ENCODE results near the gene WNK1.
"Not testable (repeated sequence)": the region's sequence is repeated elsewhere in the genome, so short reads cannot be mapped to it uniquely, and the experiment has no call there.

WNK1 gene

DNA sequence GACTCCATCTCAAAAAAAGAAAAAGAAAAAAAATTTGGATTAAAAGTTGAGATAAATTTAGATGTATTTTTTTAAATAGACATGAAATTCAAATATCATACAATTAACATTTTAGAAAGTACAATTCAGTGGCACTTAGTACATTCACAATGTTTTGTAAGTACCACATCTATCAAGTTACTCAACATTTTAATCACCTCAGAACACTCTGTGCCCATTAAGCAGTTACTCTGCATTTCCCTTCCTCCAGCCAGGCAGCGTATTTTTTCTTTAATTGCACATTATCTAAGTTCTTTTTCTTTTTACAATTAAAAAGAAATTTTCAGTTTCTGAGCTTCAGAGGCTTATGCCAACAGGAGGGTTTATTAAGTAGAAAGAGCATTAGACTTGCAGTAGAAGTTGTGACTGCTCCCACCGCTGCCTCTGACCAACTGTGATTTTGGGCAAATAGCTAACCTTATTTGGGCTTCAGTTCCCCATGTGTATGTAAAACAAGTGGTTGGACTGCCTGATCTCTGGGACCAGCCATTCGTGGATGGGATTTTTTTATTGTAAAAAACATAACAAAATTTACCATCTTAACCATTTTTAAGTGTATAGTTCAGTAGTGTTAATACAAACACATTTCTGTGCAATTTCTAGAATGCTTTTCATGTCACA, 65.7 kb downstream of the WNK1 start:
- no peak for DNase-seq (ENCODE audit: low spot score)

DNA sequence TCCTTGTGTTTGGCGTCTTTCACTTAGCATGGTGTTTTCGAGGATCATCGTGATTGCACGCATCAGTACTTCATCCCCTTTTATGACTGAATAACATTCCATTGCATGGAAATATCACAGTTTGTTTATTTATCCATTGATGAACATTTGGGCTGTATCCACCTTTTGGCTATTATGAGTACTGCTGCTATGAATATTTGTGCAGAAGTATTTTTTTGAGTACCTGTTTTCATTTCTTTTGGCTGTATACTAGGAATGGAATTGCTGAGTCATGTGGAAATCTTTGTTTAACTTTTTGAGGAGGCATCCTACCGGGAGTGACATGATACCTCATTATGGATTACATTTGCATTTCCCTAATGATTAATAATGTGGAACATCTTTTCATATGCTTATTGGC, 66.4 kb downstream of the WNK1 start:
- DNase-seq (ENCODE audit: low spot score): no peak

DNA sequence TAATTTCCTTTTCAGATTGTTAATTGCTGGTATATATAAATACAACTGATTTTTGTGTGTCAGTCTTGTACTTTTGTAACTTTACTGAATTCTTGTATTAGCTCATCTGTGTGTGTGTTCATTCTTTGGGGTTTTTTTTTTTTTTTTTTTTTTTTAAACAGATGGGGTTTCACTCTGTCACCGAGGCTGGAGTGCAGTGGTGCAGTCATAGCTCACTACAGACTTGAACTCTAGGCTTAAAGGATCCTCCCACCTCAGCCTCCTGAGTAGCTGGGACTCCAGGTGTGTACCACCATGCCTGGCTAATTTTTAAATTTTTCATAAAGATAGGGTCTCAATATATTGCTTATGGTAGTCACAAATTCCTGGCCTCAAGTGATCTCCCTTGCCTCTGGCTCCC, 68.0 kb downstream of the WNK1 start:
- DNase-seq (ENCODE audit: low spot score): no peak

DNA sequence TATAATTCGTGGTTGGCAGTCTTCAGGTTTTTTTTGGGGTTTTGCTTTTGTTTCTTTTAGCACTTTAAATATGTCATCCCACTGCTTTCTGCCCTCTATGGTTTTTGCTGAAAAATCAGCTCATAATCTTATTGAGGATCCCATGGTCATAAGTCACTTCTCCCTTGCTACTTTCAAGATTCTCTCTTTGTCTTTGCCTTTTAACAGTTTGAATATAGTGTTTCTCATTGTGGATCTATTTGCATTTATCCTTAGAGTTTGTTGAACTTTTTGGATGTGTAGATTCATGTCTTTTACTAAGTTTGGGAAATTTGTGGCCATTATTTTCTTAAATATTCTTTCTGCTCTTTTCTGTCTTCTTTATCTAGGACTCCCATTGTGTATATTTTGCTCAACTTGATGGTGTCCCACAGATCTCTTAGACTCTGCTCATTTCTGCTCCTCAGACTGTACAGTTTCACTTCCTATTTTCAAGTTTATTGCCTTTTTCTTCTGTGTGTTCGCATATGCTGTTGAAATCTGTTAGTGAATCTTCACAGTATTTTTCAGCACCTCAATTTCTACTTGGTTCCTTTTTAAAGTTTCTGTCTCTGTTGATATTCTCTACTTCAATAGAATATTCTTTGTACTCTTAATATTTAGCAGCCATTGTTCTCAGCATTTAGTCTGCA, 70.8 kb downstream of the WNK1 start:
- DNase-seq (ENCODE audit: low spot score): no peak

DNA sequence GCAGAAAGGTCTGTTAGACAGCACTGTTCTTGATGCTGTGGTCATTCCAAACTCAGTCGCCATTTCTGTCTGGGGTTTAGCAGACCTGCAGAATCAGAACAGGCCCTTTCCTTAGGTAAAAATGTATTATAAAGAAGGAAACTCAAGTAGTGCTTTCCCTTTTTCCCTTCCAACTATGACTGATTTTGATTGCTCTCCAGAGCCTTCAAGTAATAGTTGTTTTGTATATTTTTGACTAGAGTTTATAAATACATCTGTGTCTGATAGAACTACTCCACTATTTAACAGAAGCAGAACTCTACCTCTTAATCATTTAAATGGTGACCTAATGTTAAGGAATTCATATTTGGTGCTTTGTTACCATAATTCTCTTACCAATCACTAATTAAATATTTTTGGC, 74.0 kb downstream of the WNK1 start:
- no peak for DNase-seq (ENCODE audit: low spot score)

DNA sequence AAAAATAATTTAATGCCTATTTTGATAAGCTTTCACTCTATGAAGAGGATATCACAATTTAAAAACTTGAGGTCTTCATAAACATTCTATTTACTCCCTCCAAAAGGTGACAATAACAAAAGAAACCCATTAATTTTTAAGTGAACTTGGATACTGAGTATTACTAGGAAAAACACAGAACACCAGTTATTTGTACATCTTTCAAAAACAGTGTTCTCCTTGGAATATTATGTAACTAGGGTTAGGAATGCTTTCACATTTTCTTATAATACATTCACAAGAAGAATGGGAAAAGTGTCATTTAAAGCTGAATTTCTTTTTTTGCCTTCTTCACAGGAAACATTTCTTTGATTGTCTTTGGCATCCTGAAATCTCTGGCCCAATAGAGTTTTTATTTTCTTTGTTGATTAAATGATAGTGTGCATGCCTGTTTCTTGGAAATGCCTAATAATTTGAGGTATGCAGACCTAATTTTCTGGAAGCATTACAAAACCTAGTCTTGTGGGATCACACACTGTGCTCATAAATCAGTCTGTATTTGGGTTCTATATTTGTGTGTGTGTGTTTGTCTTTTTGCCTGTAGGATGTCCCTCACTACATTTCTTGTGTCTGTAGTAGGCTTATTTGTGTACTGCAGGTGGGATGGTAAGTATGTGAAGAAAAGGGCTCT, 76.5 kb downstream of the WNK1 start:
- DNase-seq (ENCODE audit: low spot score): no peak

DNA sequence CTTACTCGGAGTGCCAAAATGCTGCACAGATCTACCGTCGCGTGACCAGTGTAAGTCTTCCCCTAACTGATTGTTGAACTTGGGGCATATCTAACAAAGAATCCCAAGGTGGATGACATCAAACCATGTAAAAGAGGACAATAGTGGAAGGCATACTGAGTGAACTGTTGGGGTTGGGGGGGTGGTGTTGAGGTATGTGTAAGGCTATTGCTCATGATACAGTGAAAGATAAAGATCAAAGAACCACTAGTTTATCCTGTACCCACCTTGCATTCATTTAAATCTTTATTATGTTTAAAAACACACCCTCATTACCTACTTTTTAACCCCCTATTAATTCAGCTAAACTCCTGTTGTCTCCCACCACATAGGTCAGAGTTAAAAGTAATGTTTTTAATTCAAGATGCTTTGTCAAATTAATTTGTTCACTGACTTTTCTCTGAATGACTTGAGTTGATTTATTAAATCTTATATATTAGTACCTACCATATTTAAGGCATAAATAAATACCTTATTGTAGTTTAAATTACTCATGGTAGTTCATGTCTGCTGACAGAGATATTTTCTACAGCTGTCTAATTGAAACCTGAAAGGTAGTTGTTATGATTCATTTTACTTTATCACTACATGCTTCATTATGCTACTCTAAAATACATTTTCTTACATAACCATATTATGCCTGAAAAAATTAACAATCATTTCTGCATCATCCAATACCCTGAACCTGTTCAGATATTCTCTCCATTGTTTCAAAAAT, 77.9 kb downstream of the WNK1 start:
- DNase-seq (ENCODE audit: low spot score): no peak

DNA sequence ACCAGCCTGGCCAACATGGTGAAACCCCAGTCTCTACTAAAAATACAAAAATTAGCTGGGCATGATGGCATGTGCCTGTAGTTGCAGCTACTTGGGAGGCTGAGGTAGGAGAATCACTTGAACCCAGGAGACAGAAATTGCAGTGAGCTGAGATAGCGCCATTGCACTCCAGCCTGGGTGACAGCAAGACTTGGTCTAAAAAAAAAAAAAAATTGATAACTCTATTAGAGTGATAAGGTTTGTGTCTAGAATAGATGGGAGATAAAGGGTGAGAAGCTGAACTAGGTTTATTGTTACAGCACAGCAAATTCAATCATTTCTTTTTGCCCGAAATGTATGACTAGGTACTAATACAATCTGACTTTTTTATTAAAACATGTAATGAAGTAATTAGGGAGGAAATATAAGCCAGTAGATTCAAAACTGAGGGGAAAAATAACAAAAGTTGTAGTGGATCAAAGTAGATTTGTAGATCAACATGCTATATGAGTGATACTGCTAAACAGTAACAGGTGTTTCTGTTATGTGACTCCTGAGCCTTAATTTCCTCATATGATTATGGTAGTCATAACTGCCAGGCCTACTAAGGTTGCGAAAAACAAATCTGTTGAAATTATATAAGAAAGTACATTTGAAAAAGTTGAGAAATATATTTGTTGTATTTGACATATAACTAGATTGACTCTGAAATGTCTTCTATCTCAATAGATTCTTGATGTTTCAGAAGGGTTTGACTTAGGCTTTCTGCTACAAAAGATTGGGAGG, 83.6 kb downstream of the WNK1 start:
- no peak for DNase-seq (ENCODE audit: low spot score)

DNA sequence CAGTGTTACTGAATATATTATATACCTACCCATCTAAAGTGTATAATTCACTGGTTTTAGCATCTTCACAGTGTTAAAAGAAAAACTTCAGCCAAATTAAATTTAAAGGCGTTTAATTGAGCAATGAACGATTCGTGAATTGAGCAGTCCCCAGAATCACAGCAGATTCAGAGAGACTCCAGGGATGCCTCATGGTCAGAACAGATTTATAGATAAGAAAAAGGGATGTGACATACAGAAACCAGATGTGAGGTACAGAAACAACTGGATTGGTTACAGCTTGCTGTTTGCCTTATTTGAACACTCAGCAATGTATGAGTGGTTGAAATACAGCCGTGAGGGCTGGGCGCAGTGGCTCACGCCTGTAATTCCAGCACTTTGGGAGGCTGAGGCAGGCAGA, 84.6 kb downstream of the WNK1 start:
- DNase-seq (ENCODE audit: low spot score): no peak

DNA sequence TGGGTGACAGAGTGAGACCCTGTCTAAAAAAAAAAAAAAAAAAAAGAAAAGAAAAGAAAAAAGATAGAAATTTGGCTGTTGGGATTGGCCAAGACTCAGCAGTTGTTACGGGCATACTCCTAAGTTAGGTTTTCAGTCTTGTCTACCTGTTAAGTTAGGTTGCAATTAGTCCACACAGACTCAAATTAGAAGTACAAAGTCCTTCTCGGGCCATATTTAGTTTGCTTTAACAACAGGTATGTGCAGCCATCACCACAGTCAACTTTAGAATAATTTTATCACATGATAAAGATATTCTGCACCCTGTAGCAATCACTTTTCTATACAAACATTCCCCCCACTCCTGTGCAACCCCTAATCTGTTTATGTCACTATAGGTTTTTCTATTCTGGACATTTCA, 85.2 kb downstream of the WNK1 start:
- DNase-seq (ENCODE audit: low spot score): no peak

DNA sequence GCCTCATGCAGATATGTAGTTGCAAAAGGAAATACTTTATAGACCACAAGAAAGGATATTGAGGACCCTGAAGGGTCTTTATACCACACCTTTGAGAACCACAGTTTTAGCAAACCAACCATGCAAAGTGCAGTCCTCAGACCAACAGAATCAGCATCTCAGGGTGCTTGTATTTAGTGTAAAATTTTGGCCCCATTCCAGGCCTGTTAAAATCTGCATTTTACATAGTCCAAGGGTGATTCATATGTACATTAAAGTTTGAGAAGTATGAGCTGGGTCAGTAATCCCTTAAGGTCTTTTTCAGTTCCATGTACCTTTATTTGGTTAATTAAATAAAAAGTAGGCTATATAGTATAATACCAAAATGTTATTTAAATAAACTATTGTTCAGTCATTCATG, 91.2 kb downstream of the WNK1 start:
- DNase-seq (ENCODE audit: low spot score): no peak

DNA sequence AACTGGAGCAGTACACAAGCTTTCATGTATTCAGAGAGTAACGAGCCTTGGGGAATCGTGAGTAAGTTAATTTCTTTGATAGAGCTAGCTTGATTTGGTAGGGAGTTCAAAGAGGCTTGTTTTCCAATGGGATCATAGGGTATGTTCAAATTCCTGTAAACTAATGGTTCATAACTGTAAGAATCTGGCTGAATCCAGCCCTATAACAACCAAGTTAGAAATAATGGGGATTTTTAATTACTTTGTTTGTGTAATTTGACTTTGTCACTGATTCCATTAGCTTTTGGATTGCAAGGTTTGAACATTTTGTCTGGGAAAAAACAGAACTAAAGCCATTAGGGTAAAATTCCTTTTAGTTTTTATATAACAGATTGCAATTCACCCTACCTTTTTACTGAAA, 94.0 kb downstream of the WNK1 start:
- no peak for DNase-seq (ENCODE audit: low spot score)

DNA sequence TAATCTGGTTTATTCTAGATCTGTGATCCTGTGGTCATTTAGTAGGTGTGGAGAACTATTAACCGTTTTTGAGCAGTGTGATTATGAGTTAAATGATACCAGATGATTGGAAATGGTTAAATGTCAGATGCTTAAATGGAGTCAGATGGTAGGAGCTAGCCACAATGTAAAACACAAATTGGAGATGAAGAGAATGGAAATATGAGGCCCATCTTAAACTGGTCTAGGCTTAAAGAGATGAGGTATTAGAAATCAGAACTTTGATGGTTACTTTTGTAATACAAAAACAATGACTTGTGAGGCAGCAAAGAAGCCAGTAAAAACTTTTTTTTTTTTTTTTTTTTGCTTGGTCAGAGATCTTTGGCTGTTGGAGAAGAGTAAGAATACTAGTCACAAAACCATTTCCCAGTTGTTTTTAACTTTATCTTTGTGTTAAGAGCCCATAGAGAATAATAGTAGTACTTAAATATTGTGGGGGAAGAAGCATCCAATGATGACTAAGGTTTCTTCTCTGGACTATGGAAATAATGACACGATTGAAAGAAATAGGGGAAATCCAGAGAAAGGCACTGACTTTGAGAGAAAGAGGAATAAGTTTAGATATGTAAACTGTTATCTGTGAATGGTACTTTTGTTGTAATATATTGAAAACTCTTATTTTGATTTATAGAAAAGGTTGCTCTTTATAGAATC, 95.9 kb downstream of the WNK1 start:
- DNase-seq (ENCODE audit: low spot score): no peak

DNA sequence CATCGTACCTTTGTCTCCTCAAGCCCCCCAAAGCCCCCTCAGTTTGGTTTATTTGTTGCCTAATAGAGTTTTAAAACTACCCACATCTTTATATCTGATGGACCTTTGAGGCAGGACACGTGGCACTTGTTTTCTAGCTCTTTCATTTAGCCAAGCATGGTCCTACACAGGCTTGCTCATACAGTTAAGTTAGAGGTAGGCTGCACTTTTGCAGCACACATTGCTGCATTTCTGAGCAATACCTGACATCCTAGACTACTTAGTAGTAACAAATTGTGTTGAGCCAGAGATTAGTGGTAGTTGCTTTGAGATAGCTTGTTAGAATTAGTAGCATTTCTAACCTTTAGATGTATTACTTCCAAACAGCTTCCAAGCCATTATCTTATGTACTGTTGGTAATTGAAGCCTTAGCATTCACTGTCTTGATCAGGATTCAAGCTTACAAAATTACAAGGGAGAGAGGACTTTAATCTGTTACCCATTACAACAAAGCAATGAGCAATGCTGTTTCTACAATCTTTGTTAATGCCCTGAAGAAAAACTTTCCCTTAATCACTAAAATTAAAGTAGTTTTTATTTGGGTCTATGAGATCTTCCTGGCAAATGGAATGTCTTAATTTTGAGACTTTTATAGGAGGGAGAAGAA, 96.6 kb downstream of the WNK1 start:
- DNase-seq (ENCODE audit: low spot score): no peak

DNA sequence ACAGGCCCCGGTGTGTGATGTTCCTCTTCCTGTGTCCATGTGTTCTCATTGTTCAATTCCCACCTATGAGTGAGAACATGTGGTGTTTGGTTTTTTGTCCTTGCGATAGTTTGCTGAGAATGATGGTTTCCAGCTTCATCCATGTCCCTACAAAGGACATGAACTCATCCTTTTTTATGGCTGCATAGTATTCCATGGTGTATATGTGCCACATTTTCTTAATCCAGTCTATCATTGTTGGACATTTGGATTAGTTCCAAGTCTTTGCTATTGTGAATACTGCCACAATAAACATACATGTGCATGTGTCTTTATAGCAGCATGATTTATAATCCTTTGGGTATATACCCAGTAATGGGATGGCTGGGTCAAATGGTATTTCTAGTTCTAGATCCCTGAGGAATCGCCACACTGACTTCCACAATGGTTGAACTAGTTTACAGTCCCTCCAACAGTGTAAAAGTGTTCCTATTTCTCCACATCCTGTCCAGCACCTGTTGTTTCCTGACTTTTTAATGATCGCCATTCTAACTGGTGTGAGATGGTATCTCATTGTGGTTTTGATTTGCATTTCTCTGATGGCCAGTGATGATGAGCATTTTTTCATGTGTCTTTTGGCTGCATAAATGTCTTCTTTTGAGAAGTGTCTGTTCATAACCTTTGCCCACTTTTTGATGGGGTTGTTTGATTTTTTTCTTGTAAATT, 97.5 kb downstream of the WNK1 start:
- DNase-seq (ENCODE audit: low spot score): not testable (repeated sequence)

DNA sequence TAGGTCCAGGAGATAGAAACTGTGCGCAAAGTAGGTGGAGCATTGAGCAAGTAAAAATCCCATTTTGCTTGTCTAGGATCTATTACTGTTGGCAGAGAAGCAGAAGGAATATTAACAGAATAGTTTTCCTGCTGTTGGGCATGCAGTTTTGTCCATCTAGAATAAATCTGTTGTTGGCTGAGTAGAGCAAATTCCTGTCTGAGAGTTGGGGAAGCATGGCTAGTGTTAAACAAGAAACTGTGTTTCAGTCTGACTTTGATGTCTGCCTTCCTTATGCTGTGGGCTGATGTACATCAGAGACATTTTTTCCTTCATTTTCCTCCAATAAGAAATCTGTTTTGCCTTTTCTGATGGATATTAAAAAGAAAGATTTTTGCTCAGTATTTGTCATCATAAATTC, 99.0 kb downstream of the WNK1 start:
- no peak for DNase-seq (ENCODE audit: low spot score)

DNA sequence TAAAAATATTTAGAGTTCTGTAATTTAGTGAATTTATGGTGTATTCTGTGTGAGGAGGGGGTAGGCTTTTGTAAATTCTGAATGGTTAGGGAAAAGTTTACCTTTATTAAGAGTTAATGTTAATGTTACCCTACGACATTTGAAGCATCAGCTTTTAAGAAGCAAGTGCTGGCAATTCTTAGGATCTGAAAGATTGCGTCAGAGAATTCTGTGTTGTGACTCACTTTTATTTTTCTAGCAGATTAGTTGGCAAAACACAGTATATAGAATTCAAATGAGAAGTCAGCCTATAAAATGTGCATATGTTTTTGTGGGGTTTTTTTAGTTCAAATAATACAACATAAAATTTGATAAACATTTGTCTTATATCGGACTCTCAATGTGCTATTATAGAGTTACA, 99.5 kb downstream of the WNK1 start:
- DNase-seq (ENCODE audit: low spot score): no peak

DNA sequence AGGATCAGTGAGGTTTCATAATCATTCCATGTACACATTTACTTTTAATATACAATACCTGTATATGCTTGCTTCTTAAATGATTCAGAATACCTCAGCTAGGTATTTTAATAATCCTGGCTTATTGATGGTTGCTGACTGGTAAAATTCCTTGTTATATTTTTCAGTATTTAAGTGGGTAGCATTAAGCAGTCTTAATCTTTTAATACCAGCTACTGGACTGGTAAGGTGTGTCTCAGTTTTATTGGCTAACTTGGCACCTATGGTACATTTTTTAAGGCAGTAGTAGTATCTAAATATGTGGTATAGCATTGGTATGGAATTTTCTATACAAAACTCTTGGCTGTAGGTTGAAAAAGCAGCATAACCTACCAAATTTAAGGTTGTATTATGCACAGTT, 100.5 kb downstream of the WNK1 start:
- no peak for DNase-seq (ENCODE audit: low spot score)

DNA sequence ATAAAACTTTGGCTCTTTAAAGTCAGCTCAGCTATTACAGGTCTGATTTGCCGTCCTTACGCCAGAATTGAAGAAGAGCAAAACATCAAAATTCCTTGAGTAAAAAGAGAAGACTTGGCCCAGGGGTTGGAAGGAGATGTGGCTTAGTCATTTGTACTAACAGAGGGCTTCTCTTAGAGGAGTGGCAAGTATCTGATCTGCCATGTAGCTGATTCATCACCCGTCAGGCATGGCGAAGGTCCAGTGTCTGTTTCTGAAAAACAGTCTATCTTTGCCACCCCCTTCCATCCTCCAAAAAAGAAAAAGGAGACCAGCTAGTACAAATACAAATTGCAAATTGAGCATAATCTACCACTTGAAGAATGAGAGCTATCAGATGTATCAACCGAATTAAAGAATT, 105.2 kb downstream of the WNK1 start:
- DNase-seq (ENCODE audit: low spot score): no peak

DNA sequence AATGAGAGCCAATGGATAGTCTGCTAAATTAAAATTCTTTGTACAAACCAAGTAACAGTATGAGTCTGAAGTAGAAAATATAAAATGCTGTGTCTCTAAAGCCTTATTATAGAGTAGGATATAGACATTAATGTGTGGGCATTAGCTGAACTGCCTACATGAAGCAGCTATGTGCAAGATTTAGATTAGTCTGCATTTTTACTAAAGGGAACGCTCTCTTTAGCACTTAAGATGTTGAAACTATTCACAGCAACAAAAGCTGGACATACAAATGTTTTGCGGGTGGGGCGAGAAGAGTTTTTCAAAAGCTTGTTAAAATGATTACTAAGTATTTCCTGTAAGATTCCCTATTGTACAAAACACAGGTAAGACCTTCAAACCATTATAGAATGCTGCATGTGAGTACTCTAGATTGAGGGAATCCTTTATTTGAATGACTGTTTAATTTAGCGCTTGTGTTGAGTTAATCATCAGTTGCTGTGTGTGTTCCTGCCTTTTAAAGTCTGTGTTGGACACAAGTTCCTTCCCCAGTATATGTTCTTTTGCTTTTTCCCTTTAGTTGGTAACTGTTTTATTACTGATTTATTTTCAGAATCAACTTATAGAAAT, 110.0 kb downstream of the WNK1 start:
- no peak for DNase-seq (ENCODE audit: low spot score)
